HPDE6-E6E7 (cell line): ENCODE data around the gene ALX3.
"Not testable (repeated sequence)": the region's sequence is repeated elsewhere in the genome, so short reads cannot be mapped to it uniquely, and the experiment has no call there.

Experiments used
- DNase-seq: peaks from one replicate; pipeline ENCODE4 v3.0.0; 2011; ENCODE audit warnings: missing footprints; ENCODE audit errors: extremely low spot score

The ALX3 gene

DNA sequence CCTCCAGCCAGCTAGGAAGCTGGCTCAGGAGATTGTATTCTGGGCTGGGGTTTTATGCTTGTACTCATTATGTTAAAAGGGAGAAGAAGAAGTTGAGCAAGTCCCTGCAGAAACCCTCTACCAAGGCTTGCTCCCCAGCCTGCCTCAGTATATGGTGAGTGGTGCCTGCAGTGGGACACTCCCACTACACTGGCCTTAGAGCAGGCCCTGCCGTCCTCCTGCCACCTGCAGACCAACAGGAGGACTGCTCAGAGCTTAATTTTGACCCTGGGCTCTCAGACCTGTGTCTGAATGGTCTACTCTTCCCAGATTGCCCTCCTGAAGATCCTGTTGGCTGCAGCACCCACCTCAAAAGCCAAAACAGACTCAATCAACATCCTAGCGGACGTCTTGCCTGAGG is 23.0 kb downstream of the ALX3 start:
- DNase-seq, result no peak

- DNase-seq, result no peak
These were observed 27.5 kb downstream of the ALX3 start for GRCh38 chr1:110043016-110043415.

GRCh38 chr1:110040548-110040947 is 29.9 kb downstream of the ALX3 start:
- DNase-seq, result peak; percentile 58

DNA sequence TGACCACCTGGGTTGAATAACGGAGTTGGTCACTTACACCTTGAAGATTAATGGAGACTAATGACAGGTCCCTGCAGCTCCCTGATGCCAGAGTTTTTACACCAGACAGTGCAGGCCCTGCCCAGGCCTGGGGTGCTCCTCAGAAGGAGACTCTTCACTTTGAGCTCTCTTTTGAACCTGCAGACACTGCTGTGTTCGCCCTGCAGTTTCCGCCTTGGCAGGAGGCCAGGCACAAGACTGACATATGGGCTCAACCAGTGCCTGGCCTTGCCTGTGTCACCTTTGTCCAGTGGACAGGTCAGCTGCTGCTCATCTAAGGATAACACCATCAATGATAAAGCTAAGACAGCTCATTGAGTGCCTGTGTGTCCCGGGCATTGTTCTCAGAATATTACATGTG is 30.8 kb downstream of the ALX3 start:
- DNase-seq, result no peak

GRCh38 chr1:110038271-110038670 is 32.2 kb downstream of the ALX3 start:
- DNase-seq, result no peak

DNA sequence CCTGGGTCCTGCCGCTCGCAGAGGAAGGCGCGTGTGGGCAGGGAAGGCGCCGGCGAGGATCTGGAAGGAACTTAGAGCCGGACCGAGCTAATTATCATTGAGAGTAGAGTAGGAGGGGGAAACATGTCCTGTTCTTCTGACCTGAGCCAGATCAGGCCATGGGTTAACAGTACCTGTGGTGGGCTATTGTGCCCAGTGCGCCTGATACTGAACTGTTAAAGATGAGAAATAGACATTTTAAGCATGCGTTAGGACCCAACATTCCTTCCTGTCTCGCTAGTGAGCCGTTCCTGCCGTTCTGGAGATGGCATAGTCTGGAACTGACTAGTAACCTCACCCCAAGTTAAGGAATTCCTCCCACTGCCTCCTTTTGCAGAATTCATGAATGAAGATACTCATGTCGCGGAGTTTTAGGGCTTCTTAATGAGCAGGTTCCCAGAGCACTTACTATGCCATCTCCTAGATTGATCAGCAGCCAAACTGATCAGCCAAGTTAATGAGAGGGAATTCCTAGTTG is 35.2 kb downstream of the ALX3 start:
- DNase-seq, result peak; percentile 15

- DNase-seq, result peak; percentile 94
These were observed 35.8 kb downstream of the ALX3 start, which contains the start of gene STRIP1 for GRCh38 chr1:110034451-110035235. TSS of gene STRIP1 (plus strand) at chr1:110034624. CDS start at chr1:110034638, 14 bp downstream.

DNA sequence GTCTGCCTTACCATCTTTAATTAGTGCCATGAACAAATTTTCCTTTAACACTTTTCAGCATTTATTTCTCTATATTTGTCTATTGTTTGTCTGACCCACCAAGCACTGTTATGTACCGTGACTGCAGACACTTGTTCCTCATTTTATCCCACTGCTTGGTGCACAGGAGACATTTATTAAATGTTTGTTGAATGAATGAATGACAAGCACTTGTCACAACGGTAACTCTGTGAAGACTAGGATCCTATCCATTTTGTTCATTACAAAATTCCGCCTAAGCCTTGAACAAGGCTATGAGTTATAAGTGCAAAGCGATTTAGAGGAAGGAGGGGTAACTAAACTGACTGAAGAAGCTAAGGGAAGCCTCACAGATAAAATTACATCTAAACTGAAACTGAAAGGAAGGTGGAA is 36.4 kb downstream of the ALX3 start:
- no peak for DNase-seq

DNA sequence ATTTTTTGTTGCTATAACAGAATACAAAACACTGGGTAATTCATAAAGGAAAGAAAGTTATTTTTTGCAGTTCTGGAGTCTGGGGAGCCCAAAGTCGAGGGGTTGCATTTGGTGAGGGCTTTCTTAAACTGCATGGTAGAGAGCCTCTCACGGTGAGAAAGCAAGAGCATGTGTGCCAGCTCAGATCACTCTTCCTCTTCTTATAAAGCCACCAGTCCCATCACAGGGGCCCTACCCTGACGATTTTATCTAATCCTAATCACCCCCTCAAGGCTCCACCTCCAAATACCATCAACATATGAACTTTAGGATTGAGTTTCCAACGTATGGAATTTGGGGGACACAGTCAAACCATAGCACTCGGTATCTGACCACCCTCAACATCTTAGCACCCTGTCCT is 37.1 kb downstream of the ALX3 start:
- no peak for DNase-seq

DNA sequence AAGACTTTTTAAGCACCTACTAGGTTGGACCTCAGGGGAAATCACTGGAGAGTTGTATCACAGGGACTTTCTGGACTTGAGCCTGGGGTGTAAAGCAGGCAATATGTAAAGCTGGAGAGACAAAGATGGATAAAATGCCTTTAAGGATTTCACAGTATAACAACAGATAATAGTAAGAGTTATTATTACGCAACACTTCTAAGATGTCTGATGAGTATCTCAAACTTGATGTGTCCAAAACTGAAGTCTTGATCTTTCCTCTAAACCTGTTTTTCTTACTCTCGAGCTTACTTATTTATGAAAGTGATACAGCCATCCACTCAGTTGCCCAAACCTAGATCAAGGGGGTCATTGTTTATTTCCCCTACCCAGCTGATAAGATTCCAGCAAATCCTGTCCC is 38.1 kb downstream of the ALX3 start:
- no peak for DNase-seq

DNA sequence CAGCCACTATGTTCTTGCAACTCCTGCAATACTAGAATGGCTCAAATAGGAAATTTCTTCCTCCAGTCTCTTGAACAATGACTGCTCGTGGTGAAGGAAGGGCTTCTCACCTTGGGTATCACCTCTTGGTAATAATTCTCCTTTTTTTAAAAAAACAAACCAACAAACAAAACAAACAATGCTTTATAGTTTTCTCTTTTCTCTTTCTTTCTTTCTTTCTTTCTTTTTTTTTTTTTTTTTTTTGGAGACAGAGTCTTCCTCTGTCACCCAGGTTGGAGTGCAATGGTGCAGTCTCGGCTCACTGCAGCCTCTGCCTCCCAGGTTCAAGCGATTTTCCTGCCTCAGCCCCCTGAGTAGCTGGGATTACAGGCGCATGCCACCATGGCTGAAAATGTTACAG is 39.8 kb downstream of the ALX3 start:
- not testable (repeated sequence) for DNase-seq

- DNase-seq, result no peak
These were observed 45.9 kb downstream of the ALX3 start for GRCh38 chr1:110024613-110025012.

DNA sequence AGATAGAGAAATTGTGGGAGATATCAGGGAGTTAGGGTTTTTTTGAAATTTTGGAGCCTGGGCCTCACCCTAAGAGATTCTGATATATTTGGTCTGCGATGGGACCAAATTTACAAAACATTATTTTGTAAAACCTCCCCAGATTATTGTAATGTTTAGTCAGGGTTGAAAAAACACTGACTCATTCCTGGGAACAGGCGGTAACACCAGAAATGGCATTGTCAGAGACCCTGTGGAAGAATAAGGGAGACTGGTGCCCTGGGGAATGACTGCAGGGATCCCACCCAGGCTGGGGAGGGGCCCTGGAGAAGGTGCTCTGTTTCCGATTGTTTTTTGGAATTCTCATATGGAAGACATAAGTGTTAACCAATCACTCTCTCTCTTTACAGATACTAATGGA is 49.2 kb downstream of the ALX3 start:
- DNase-seq, result no peak

- no peak for DNase-seq
These were observed 50.7 kb downstream of the ALX3 start for GRCh38 chr1:110019770-110020169.

GRCh38 chr1:110018396-110018795 is 52.1 kb downstream of the ALX3 start:
- DNase-seq, result no peak

DNA sequence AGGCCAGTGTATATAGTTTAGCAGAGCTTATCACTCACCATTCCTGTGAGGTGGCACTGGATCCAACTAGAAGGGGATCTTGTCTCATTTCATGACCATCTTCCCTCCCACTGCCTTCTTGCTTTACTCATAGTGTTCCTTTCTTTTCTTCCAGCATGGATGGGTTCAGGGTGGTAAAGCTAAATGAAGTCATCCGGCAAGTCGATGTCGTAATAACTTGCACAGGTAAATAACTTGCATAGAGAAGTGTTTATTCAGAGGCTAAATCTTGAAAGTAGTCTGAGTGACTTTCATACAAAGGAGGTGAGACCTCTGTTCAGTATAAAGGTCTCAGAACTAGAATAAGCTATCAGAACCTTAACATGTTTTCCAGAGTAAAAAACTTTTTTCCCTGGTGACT is 52.7 kb downstream of the ALX3 start:
- DNase-seq, result no peak

DNA sequence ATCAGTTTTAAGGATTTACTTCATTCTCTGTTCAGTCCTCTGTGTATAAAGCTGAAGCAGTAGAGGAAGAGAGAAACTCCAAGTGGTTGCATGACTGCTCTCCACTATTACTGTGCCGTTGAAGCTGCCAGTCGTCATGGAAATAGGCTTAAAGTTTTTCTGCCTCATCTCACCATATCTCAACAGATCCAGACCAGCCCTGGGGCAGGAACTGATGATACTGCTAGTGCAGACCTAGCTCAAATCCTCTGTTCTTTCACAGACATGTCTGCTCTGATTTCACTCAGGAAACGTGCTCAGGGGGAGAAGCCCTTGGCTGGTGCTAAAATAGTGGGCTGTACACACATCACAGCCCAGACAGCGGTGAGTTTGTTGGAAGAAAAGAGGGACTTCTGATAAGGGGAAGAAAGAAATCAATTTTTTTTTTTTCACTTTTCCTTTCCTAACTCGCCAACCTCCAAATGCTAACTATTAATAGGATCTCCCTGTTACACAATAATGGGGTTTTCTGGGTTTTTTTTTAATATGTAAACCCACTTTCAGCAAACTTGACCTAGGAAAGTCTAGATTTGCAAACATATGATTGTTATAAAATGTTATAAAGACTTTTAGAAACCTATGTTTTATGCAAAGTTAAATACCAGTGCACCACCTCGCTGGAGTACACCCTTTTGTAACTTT is 58.2 kb downstream of the ALX3 start:
- no peak for DNase-seq

DNA sequence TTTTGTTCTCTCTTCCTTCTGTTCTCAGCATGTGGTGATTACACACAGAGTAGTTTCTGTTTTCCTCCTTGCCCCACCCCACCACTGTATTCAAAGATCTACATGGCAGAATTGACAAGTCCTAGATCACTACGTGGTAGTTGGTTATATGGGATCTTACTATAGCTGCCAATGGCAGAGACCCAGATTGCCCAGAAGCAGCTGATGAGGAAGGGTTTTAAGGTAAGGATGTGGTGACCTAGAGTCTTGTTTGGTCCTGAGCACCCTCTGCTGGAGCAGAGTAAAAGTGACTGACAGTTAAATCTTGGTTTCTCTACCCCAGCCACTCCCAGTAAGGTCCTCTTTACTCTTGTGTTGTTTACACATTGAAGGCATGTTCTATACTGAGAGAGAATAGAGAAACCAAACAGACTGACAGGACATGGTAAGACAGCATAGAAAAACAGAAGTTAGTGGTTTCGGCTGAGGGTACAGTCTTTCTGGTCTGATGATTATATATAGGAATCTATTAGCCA is 58.9 kb downstream of the ALX3 start:
- DNase-seq, result peak; percentile 20
